SH-SY5Y (cell line): ENCODE measurements around the gene PROC.

Experiments used
- GATA2 ChIP-seq: IDR thresholded peaks from 2 replicates; pipeline ENCODE4 v1.6.1; 2011; ENCODE audit warnings: mild to moderate bottlenecking, low read depth, low read length
- GATA3 ChIP-seq: IDR thresholded peaks from 2 replicates; pipeline ENCODE4 v1.6.1; 2011; ENCODE audit warnings: low read depth, mild to moderate bottlenecking, low read length, moderate library complexity

- TF ChIP-seq GATA3 = no peak
- no peak for TF ChIP-seq GATA2
Observed at GRCh38 chr2:127423880-127424279, 5.7 kb downstream of the PROC start.
